OCI-LY1 (cell line): Measurements from ENCODE around the gene ZMYM4.

Experiments used
- H2AFZ ChIP-seq: fragments of 200-600 bp; sonication (generic), shearing (Covaris generic); 2 replicates; pipeline ENCODE4 v1.6.0; 2014; ENCODE audit warnings: antibody characterized with exemption, mild to moderate bottlenecking, low read length
- H3F3A ChIP-seq: fragments of 200-600 bp; sonication (generic), shearing (Covaris generic); 2 replicates; pipeline ENCODE4 v1.6.0; 2014; ENCODE audit warnings: mild to moderate bottlenecking, antibody characterized with exemption, low read length, moderate library complexity; ENCODE audit not compliant: insufficient read depth
- H3K27ac ChIP-seq: fragments of 200-600 bp; sonication (generic); 2 replicates; pipeline ENCODE4 v1.5.1; 2014; ENCODE audit warnings: low read length, mixed run types, mild to moderate bottlenecking, low read depth; ENCODE audit not compliant: poor library complexity, severe bottlenecking
- H3K27me3 ChIP-seq: fragments of 200-600 bp; sonication (generic); 2 replicates; pipeline ENCODE4 v1.6.0; 2014; ENCODE audit warnings: antibody characterized with exemption, mild to moderate bottlenecking, low read length, moderate library complexity; ENCODE audit not compliant: insufficient read depth
- H3K36me3 ChIP-seq: fragments of 200-600 bp; sonication (generic); 2 replicates; pipeline ENCODE4 v1.6.1; 2014; ENCODE audit warnings: mild to moderate bottlenecking, antibody characterized with exemption, low read length, moderate library complexity, mixed read lengths; ENCODE audit not compliant: insufficient read depth
- H3K4me1 ChIP-seq: fragments of 200-600 bp; sonication (generic); 2 replicates; pipeline ENCODE4 v1.5.1; 2014; ENCODE audit warnings: mild to moderate bottlenecking, low read length, moderate library complexity; ENCODE audit not compliant: insufficient read depth, severe bottlenecking
- H3K4me2 ChIP-seq: fragments of 200-600 bp; sonication (generic), shearing (Covaris generic); 2 replicates; pipeline ENCODE4 v1.6.1; 2014; ENCODE audit warnings: low read length
- H3K4me3 ChIP-seq: fragments of 200-600 bp; sonication (generic); 2 replicates; pipeline ENCODE4 v1.5.1; 2014; ENCODE audit warnings: low read length, low read depth, mild to moderate bottlenecking, mixed read lengths; ENCODE audit not compliant: poor library complexity, severe bottlenecking
- H3K79me2 ChIP-seq: fragments of 200-600 bp; shearing (Covaris generic); 2 replicates; pipeline ENCODE4 v1.6.1; 2016; ENCODE audit warnings: mixed run types, low read length, mixed read lengths; ENCODE audit not compliant: insufficient read depth
- H3K9ac ChIP-seq: fragments of 200-600 bp; sonication (generic), shearing (Covaris generic); 2 replicates; pipeline ENCODE4 v1.6.1; 2014; ENCODE audit warnings: mild to moderate bottlenecking, low read length, mixed read lengths
- H3K9me2 ChIP-seq: fragments of 200-600 bp; sonication (generic), shearing (Covaris generic); 2 replicates; pipeline ENCODE4 v1.6.1; 2014; ENCODE audit warnings: low read depth, mild to moderate bottlenecking, low read length, mixed read lengths
- H3K9me3 ChIP-seq: fragments of 200-600 bp; shearing (Covaris generic); 2 replicates; pipeline ENCODE4 v1.6.1; 2014; ENCODE audit warnings: low read length, mixed read lengths
- H4K20me1 ChIP-seq: fragments of 200-600 bp; sonication (generic), shearing (Covaris generic); 2 replicates; pipeline ENCODE4 v1.6.0; 2016; ENCODE audit warnings: mild to moderate bottlenecking, low read length; ENCODE audit not compliant: insufficient read depth
- EZH2 ChIP-seq: fragments of 200-600 bp; sonication (generic), shearing (Covaris generic); IDR thresholded peaks from 2 replicates; pipeline ENCODE4 v1.8.0; 2017; ENCODE audit warnings: borderline replicate concordance, mixed run types, mild to moderate bottlenecking, antibody characterized with exemption, low read length, moderate library complexity, mixed read lengths
- TF ChIP-seq, protein P1 (sequence below): fragments of 200-600 bp; sonication (generic), shearing (Covaris generic); IDR thresholded peaks from 2 replicates; pipeline ENCODE4 v1.5.1; 2017; ENCODE audit warnings: mild to moderate bottlenecking, antibody characterized with exemption, low read length, moderate library complexity, mixed read lengths

The ZMYM4 gene

DNA sequence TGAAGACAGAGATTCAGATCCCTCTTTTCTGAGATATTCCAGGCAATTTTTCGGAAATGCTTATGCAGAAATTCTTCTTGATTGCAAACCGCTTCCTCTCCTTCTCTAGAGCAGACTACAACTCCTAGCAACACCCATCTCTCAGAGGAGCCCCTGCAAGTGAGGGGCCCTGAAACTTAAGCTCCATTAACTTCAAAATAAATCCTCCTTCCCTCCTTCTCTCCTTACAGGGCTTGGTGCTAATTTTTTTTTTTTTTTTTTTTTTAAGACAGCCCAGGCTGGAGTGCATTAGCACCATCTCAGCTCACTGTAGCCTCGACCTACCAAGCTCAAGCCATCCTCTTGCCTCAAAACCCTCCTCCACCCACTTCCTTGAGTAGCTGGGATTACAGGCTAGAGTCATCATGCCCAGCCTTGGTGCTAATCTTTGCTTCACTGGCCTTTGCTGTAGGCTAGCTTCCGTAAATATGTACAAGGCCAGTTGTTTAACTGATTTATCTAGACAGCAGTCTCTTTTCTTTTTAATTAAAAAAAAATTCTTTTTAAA is 45.4 kb upstream of the ZMYM4 start:
- H3K27me3 ChIP-seq = no peaks in the 10 kb centered on the region
- no peaks in the 10 kb centered on the region for H4K20me1 ChIP-seq
- no peak overlapping the region for H3K9ac ChIP-seq
- H3K9me3 ChIP-seq = no peaks in the 10 kb centered on the region
- no peak overlapping the region for H2AFZ ChIP-seq
- no peaks in the 10 kb centered on the region for H3K4me1 ChIP-seq
- H3K36me3 ChIP-seq = no peaks in the 10 kb centered on the region
- no peak overlapping the region for H3K4me3 ChIP-seq
- no peak overlapping the region for H3K4me2 ChIP-seq
- no peak overlapping the region for H3K27ac ChIP-seq
- no peak for TF ChIP-seq EZH2
- TF ChIP-seq, protein P1, sequence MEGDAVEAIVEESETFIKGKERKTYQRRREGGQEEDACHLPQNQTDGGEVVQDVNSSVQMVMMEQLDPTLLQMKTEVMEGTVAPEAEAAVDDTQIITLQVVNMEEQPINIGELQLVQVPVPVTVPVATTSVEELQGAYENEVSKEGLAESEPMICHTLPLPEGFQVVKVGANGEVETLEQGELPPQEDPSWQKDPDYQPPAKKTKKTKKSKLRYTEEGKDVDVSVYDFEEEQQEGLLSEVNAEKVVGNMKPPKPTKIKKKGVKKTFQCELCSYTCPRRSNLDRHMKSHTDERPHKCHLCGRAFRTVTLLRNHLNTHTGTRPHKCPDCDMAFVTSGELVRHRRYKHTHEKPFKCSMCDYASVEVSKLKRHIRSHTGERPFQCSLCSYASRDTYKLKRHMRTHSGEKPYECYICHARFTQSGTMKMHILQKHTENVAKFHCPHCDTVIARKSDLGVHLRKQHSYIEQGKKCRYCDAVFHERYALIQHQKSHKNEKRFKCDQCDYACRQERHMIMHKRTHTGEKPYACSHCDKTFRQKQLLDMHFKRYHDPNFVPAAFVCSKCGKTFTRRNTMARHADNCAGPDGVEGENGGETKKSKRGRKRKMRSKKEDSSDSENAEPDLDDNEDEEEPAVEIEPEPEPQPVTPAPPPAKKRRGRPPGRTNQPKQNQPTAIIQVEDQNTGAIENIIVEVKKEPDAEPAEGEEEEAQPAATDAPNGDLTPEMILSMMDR = no peak
- H3F3A ChIP-seq = no peaks in the 10 kb centered on the region
- no peaks in the 10 kb centered on the region for H3K9me2 ChIP-seq
- no peaks in the 10 kb centered on the region for H3K79me2 ChIP-seq

DNA sequence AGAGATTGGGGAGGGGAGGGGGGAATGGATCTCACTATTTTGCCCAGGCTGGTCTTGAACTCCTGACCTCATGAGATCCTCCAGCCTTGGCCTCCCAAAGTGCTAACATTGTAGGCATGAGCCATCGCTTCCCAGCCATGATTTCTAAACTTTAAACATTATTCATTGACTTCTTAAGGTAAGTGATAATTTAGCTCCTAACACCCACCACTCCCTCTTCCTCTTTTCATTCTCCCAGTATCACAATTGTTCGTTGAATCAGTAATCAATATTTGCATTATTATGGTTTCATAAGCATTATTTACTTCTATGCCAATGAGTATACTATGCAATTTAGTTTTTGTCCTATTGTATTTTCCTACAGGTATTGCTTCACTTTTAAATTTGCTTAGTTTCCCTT is 42.0 kb upstream of the ZMYM4 start:
- Histone ChIP-seq H3K4me2 (no peak overlapping the region), H3K9me3 (no peaks in the 10 kb centered on the region), H3K36me3 (no peaks in the 10 kb centered on the region), H3K79me2 (no peaks in the 10 kb centered on the region), H3F3A (no peaks in the 10 kb centered on the region), H3K4me1 (no peaks in the 10 kb centered on the region), H4K20me1 (no peaks in the 10 kb centered on the region), H3K27ac (no peak overlapping the region), H3K9ac (no peak overlapping the region), H3K9me2 (no peaks in the 10 kb centered on the region), H3K27me3 (peaks cover 4% of the 10 kb centered on the region; the same call in 1 of the 2 replicates), H3K4me3 (no peak overlapping the region), H2AFZ (no peak overlapping the region)
- TF ChIP-seq EZH2 = no peak
- TF ChIP-seq, protein P1 = no peak

DNA sequence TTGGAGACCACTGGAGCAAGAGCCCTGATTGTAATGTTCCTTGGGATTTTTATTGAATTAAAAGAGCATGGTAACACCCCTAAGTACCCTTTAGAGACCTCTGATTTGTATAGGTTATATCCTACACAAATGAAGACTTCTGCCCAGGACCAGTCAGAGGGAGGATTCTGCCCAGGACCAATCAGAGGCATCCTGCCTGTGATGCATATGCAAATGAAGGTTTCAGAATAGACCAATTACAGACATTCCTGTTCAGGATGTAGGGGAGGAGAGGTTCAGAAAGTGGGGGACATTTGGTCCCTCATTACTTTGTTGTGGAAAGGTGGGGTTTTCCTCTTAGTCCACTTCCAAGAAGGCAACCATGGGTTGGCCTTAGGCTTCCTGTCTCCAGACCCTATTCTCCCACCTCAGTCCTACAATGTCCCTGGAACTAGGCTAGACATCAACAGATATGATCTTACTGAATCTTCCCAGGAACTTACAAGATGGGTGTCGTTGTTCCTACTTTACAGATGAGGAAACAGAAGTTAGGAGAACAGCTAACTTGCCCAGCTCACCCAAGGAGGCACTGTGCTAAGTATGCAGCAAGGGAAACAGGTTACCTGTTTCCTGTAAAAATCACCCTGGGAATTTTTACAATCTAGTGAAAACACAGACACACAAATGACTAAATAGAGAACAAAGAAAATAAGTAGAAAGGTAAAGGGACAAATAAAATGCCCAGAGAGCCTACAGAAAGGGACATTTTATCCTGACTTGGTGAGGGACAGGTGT is 38.7 kb upstream of the ZMYM4 start:
- Histone ChIP-seq H3K4me3 (no peak overlapping the region), H3K27me3 (peaks cover 4% of the 10 kb centered on the region; the same call in 1 of the 2 replicates), H3K9ac (no peak overlapping the region), H4K20me1 (no peaks in the 10 kb centered on the region), H3K27ac (no peak overlapping the region), H3K36me3 (no peaks in the 10 kb centered on the region), H3K79me2 (no peaks in the 10 kb centered on the region), H3F3A (no peaks in the 10 kb centered on the region), H3K9me3 (no peaks in the 10 kb centered on the region), H3K9me2 (no peaks in the 10 kb centered on the region), H2AFZ (no peak overlapping the region), H3K4me2 (no peak overlapping the region), H3K4me1 (no peaks in the 10 kb centered on the region)
- TF ChIP-seq, protein P1 = no peak
- no peak for TF ChIP-seq EZH2
